MG63 (cell line): ENCODE data around the gene SH3D21. TPM values are rescaled to one million over a fixed set of nuclear protein-coding genes. Genes with fewer than 3 reads are reported as not detected.

Experiments
- DNase-seq: peaks from one replicate; pipeline ENCODE4 v3.0.0-alpha.2; 2020
- H3K27me3 ChIP-seq: fragments of 250-450 bp; sonication (Bioruptor Pico); 2 replicates; pipeline ENCODE4 v1.5.1; 2020; ENCODE audit warnings: mild to moderate bottlenecking, moderate library complexity
- H3K36me3 ChIP-seq: fragments of 250-450 bp; sonication (Bioruptor Pico); 2 replicates; pipeline ENCODE4 v1.5.1; 2020; ENCODE audit warnings: mild to moderate bottlenecking, moderate library complexity
- H3K4me3 ChIP-seq: fragments of 250-450 bp; sonication (Bioruptor Pico); 2 replicates; pipeline ENCODE4 v1.5.1; 2020; ENCODE audit warnings: mild to moderate bottlenecking, moderate library complexity
- H3K9me3 ChIP-seq: fragments of 250-450 bp; sonication (Bioruptor Pico); 2 replicates; pipeline ENCODE4 v1.5.1; 2020; ENCODE audit warnings: mild to moderate bottlenecking, moderate library complexity
- total RNA-seq: library from RNA; depleted of rRNA; stranded (reverse); fragments of >200 nt; shearing (Covaris generic); gene quantifications from 2 replicates; pipeline ENCODE4 v1.2.3, GENCODE V29; 2014; ENCODE audit warnings: low replicate concordance

Gene SH3D21
- total RNA-seq, 1 experiment from 2014 or later = 0.03 TPM

- no peak for DNase-seq
- H3K9me3 ChIP-seq = no peaks in the 10 kb centered on the region
- no peaks in the 10 kb centered on the region for H3K27me3 ChIP-seq
- no peak overlapping the region for H3K4me3 ChIP-seq
- H3K36me3 ChIP-seq = peaks cover 84% of the 10 kb centered on the region
Measured at GRCh38 chr1:36297062-36297461, 9.1 kb upstream of the SH3D21 start.

- DNase-seq = no peak
- peaks cover 84% of the 10 kb centered on the region for H3K36me3 ChIP-seq
- no peaks in the 10 kb centered on the region for H3K27me3 ChIP-seq
- no peak overlapping the region for H3K4me3 ChIP-seq
- H3K9me3 ChIP-seq = no peaks in the 10 kb centered on the region
Measured at GRCh38 chr1:36298640-36299039, 7.5 kb upstream of the SH3D21 start.

GRCh38 chr1:36300526-36300925 is 5.6 kb upstream of the SH3D21 start:
- Histone ChIP-seq H3K27me3 (no peaks in the 10 kb centered on the region), H3K36me3 (peaks cover 78% of the 10 kb centered on the region), H3K4me3 (no peak overlapping the region), H3K9me3 (no peaks in the 10 kb centered on the region)
- DNase-seq = no peak

- DNase-seq = no peak
- no peaks in the 10 kb centered on the region for H3K9me3 ChIP-seq
- H3K36me3 ChIP-seq = peaks cover 78% of the 10 kb centered on the region
- no peaks in the 10 kb centered on the region for H3K27me3 ChIP-seq
- no peak overlapping the region for H3K4me3 ChIP-seq
Measured at GRCh38 chr1:36301220-36301619, 4.9 kb upstream of the SH3D21 start.

- Histone ChIP-seq H3K4me3 (no peak overlapping the region), H3K36me3 (peaks cover 74% of the 10 kb centered on the region)
- DNase-seq = no peak
Measured at GRCh38 chr1:36303244-36303643, 2.9 kb upstream of the SH3D21 start.

GRCh38 chr1:36303650-36304360 is 2.4 kb upstream of the SH3D21 start:
- Histone ChIP-seq H3K9me3 (no peaks in the 10 kb centered on the region), H3K36me3 (peaks cover 68% of the 10 kb centered on the region), H3K27me3 (no peaks in the 10 kb centered on the region), H3K4me3 (no peak overlapping the region)
- no peak for DNase-seq

More at GRCh38 chr1:36303244-36303643, 2.9 kb upstream of the SH3D21 start:
- Histone ChIP-seq H3K27me3 (no peaks in the 10 kb centered on the region), H3K9me3 (no peaks in the 10 kb centered on the region)

- Histone ChIP-seq H3K36me3 (peaks cover 63% of the 10 kb centered on the region), H3K9me3 (no peaks in the 10 kb centered on the region), H3K4me3 (no peak overlapping the region), H3K27me3 (no peaks in the 10 kb centered on the region)
- no peak for DNase-seq
Measured at GRCh38 chr1:36304521-36304920, 1.6 kb upstream of the SH3D21 start.

- Histone ChIP-seq H3K4me3 (no peak overlapping the region), H3K9me3 (no peaks in the 10 kb centered on the region), H3K27me3 (no peaks in the 10 kb centered on the region), H3K36me3 (peaks cover 59% of the 10 kb centered on the region)
- no peak for DNase-seq
Measured at GRCh38 chr1:36304970-36305914, 926 bp upstream of the SH3D21 start.

- no peak overlapping the region for H3K4me3 ChIP-seq
- no peaks in the 10 kb centered on the region for H3K27me3 ChIP-seq
- H3K9me3 ChIP-seq = no peaks in the 10 kb centered on the region
- peaks cover 52% of the 10 kb centered on the region for H3K36me3 ChIP-seq
- no peak for DNase-seq
Measured at GRCh38 chr1:36305915-36306209, 306 bp upstream of the SH3D21 start.

GRCh38 chr1:36306902-36307456 is 811 bp downstream of the SH3D21 start:
- DNase-seq = no peak
- Histone ChIP-seq H3K36me3 (peaks cover 47% of the 10 kb centered on the region), H3K27me3 (no peaks in the 10 kb centered on the region), H3K4me3 (no peak overlapping the region), H3K9me3 (no peaks in the 10 kb centered on the region)

GRCh38 chr1:36307601-36308330 is 1.6 kb downstream of the SH3D21 start:
- Histone ChIP-seq H3K4me3 (no peak overlapping the region), H3K27me3 (no peaks in the 10 kb centered on the region), H3K9me3 (no peaks in the 10 kb centered on the region), H3K36me3 (peaks cover 46% of the 10 kb centered on the region)
- no peak for DNase-seq

GRCh38 chr1:36309397-36309796 is 3.2 kb downstream of the SH3D21 start:
- no peak overlapping the region for H3K4me3 ChIP-seq
- H3K9me3 ChIP-seq = no peaks in the 10 kb centered on the region
- peaks cover 44% of the 10 kb centered on the region for H3K36me3 ChIP-seq
- no peaks in the 10 kb centered on the region for H3K27me3 ChIP-seq
- no peak for DNase-seq

GRCh38 chr1:36320291-36320761 is 14.2 kb downstream of the SH3D21 start:
- Histone ChIP-seq H3K4me3 (no peak overlapping the region), H3K27me3 (no peaks in the 10 kb centered on the region), H3K36me3 (peaks cover 35% of the 10 kb centered on the region), H3K9me3 (no peaks in the 10 kb centered on the region)
- no peak for DNase-seq

- Histone ChIP-seq H3K9me3 (no peaks in the 10 kb centered on the region), H3K4me3 (no peak overlapping the region), H3K27me3 (no peaks in the 10 kb centered on the region), H3K36me3 (peaks cover 32% of the 10 kb centered on the region)
- no peak for DNase-seq
Measured at GRCh38 chr1:36320767-36321118, 14.6 kb downstream of the SH3D21 start.

GRCh38 chr1:36321119-36321951 is 15.2 kb downstream of the SH3D21 start:
- Histone ChIP-seq H3K9me3 (no peaks in the 10 kb centered on the region), H3K4me3 (no peak overlapping the region), H3K36me3 (peaks cover 28% of the 10 kb centered on the region), H3K27me3 (no peaks in the 10 kb centered on the region)
- no peak for DNase-seq
